GM13976 (cell line): ENCODE data around the gene CHMP4A.

Source experiments
- DNase-seq: peaks from one replicate; pipeline ENCODE4 v3.0.0; 2012; ENCODE audit warnings: low spot score
- CTCF ChIP-seq: IDR thresholded peaks from 2 replicates; pipeline ENCODE4 v1.5.1; 2012; ENCODE audit warnings: borderline replicate concordance, mild to moderate bottlenecking; ENCODE audit not compliant: insufficient read depth; ENCODE audit errors: extremely low read depth, missing control alignments, control extremely low read depth
- in situ Hi-C: fragments of 300-500 bp; cut with MboI; formaldehyde crosslinking; loops from one replicate; pipeline ENCODE4 v1.12.0; 2022; ENCODE audit warnings: low sequenced_read_pairs, mixed read lengths, inconsistent platforms; ENCODE audit not compliant: unreplicated experiment

Gene CHMP4A

GRCh38 chr14:24234095-24235005, 21.1 kb upstream of the CHMP4A start:
- in situ Hi-C loops: no loop called here
- no peak for TF ChIP-seq CTCF
- no peak for DNase-seq

GRCh38 chr14:24233538-24233866, 20.2 kb upstream of the CHMP4A start:
- no peak for DNase-seq
- TF ChIP-seq CTCF: no peak
- in situ Hi-C loops: no loop called here

GRCh38 chr14:24232645-24233537, 19.6 kb upstream of the CHMP4A start, which contains the start of gene GMPR2:
GMPR2 (plus strand) TSS chr14:24232929; CDS start chr14:24233254, 325 bp downstream.
- TF ChIP-seq CTCF: no peak
- no peak for DNase-seq
- in situ Hi-C loops: no loop called here

DNA sequence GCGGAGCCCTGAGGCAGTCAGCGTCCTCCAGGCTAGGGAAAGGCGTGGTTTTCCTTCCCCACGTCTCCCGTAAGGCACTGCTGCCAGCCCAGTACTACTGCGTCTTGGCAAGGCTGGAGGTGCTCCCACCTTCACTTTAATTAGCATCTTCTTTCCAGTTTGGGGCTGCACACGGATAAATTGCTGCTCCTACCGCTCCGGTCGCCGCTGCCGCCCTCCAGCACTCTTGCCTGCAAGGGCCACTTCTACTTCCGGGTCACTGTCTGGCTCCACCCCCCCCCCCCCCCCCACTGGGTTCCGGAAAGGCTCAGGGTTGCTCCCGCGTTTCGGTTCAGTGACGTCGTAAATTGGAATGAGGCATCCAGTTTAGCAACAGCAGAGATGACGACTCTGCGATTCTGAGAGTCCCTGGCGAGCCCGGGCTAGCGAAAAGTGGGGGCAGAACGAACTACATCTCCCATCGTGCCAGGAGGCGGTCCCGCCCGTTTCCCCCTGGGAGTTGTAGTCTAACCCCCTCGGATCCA, 18.9 kb upstream of the CHMP4A start, which contains the start of gene NEDD8:
TSS of gene NEDD8 (minus strand) at position 247 of the 524 bp plus-strand sequence. CDS start at position 147, 100 bp downstream.
- in situ Hi-C loops: no loop called here
- TF ChIP-seq CTCF: no peak
- peak; percentile 88 for DNase-seq

- TF ChIP-seq CTCF: no peak
- in situ Hi-C loops: no loop called here
- no peak for DNase-seq
Observed at GRCh38 chr14:24231263-24232120, 18.2 kb upstream of the CHMP4A start.

DNA sequence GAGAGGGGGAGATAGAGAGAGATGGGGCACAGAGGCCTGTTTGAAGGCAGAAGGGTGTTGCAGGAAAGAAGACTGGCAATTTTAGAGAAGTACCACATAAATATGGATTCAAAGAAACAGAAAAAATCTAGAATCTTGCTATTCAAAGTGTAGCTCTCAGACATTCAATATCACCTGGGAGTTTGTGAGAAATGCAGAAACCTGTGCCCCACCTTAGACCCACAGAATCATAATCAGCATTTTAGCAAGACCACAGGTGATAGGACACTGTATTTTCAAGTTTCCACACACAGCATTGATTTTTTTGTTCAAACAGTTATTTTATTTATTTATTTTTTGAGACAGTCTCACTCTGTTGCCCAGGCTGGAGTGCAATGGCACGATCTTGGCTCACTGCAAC, 15.6 kb upstream of the CHMP4A start:
- in situ Hi-C loops: no loop called here
- TF ChIP-seq CTCF: no peak
- no peak for DNase-seq
